Limb (tissue), 2 donors: ENCODE results near the gene NLRP13.

Experiments
- DNase-seq, 2 donors: peaks; one replicate each; pipeline ENCODE4 v3.0.0-alpha.2; 2016; ENCODE audit errors: extremely low spot score in 2 of 2

NLRP13 gene

GRCh38 chr19:55902080-55902751, 29.9 kb downstream of the NLRP13 start:
- no peak for DNase-seq

- DNase-seq: no peak
Measured at GRCh38 chr19:55901369-55902079, 30.6 kb downstream of the NLRP13 start.

GRCh38 chr19:55898911-55899310, 33.2 kb downstream of the NLRP13 start:
- DNase-seq: no peak

DNA sequence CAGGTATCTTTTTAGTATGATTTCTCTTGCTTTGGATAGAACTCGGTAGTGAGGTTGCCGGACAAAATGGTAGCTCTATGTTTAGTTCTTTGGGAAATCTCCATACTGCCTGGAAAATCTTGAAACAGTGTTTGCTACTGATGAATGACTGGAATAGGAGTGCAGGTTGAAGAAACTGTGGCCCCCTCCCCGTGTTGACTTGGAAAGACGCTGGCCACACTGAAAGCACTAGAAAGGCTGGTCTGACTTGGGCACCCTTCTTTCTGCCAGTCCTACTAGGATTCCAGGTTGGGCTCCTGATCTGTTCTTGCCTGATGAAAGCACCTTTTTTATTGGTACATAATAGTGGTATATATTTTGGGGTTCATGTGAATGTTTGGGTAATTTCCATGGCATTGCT, 49.5 kb downstream of the NLRP13 start:
- no peak for DNase-seq

- no peak for DNase-seq
Measured at GRCh38 chr19:55877211-55877610, 54.9 kb downstream of the NLRP13 start.

DNA sequence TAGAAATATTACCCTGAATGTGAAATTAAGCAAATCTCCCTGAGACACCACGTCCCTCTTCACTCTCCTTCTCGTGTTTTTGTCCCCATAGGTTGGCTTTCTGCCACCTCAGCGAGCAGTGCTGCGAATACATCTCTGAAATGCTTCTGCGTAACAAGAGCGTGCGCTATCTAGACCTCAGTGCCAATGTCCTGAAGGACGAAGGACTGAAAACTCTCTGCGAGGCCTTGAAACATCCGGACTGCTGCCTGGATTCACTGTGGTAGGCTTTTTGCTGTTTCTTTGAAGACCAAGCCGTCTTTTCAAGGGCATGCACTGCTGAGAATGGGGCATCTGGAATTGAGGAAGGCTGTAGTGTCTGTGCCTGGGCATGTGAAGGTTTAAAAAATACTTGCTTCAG, 61.4 kb downstream of the NLRP13 start:
- DNase-seq: no peak

DNA sequence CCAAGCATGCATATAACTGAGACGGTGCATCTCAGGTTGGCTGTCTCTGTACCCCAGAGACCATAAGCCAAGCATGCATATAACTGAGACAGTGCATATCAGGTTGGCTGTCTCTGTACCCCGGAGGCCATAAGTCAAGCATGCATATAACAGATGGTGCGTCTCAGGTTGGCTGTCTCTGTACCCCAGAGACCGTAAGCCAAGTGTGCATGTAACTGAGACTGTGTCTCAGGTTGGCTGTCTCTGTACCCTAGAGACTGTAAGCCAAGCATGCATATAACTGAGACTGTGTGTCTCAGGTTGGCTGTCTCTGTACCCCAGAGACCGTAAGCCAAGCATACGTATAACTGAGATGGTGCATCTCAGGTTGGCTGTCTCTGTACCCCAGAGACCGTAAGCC, 65.0 kb downstream of the NLRP13 start:
- DNase-seq: no peak

- no peak for DNase-seq
Measured at GRCh38 chr19:55866521-55866920, 65.6 kb downstream of the NLRP13 start.

GRCh38 chr19:55858969-55859368, 73.2 kb downstream of the NLRP13 start:
- no peak for DNase-seq

DNA sequence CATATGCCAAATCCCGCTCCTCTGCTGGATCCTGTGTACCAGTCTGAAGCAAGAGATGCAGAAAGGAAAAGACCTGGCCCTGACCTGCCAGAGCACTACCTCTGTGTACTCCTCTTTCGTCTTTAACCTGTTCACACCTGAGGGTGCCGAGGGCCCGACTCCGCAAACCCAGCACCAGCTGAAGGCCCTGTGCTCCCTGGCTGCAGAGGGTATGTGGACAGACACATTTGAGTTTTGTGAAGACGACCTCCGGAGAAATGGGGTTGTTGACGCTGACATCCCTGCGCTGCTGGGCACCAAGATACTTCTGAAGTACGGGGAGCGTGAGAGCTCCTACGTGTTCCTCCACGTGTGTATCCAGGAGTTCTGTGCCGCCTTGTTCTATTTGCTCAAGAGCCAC, 73.7 kb downstream of the NLRP13 start:
- DNase-seq: no peak

GRCh38 chr19:55857974-55858373, 74.2 kb downstream of the NLRP13 start:
- DNase-seq: no peak

- no peak for DNase-seq
Measured at GRCh38 chr19:55857149-55857548, 75.0 kb downstream of the NLRP13 start.

DNA sequence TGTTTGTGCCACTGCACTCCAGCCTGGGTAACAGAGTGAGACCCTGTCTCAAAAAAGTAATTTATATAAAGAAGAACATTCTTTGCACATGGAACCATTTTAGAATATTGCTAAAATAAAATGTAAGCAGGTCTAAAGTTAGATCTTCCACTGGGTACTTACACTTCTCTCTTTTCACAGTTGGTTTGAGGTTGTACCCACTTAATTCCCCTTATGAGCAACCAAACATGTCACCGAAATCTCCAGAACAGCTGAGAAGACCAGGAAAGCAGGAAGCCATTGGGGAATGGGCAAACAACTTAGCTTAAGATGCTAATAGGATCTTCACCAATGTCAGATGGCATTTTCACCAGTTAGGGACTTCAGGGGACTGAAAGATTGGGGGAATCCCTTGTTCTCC, 77.0 kb downstream of the NLRP13 start:
- no peak for DNase-seq
